ENCODE data around the gene ZNF557.

- TF ChIP-seq CTCF (IDR thresholded peaks at IDR 0.05) (no peak), POLR2A (IDR thresholded peaks at IDR 0.05) (no peak)
Observed at GRCh38 chr19:7119582-7119981, 50.1 kb downstream of the ZNF557 start.

Measured in testis (tissue), 2 donors.